Posterior cingulate gyrus (tissue), 11 donors: Measurements from ENCODE around the gene NSUN4.
A peak's percentile ranks its signal among the peaks of the same experiment; 100 is the strongest.
"Not testable (repeated sequence)": the region's sequence is repeated elsewhere in the genome, so short reads cannot be mapped to it uniquely, and the experiment has no call there.

Experiments used
- DNase-seq, 10 donors: peaks; one replicate each; pipeline versions ENCODE4 v3.0.0 to v3.0.0-alpha.2; 2020 to 2021; ENCODE audit warnings: mixed read lengths in 3 of 10
- intact Hi-C: fragments of 100-400 bp; cut with DNase I; formaldehyde crosslinking; loops from one replicate; pipeline ENCODE4 v1.15.1; 2023

The NSUN4 gene

GRCh38 chr1:46362158-46362557 lies 21.6 kb downstream of the NSUN4 start:
- intact Hi-C loops, result no loop called here

DNA sequence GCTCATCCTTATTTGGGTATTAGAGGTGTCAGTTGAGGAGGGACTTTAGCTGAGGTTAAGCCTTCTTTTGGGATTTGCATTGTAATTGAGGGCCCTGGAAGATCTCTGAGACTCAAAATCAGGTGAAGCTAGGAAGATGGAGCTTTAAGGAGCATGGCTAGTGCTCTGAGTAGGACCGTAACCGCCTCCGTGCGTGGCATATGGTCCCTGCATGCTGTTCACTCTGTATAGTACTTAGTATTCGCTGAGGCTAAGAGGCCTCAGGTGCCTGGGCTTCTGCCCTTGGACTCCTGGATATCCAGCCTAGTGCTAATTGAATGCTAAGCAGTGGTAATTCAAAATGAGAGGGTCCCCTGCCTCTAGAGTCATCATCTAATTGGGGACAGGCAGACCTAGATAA lies 22.5 kb downstream of the NSUN4 start:
- intact Hi-C loops, result no loop called here
- DNase-seq, result no peak

More at GRCh38 chr1:46362158-46362557, 21.6 kb downstream of the NSUN4 start:
- no peak for DNase-seq

DNA sequence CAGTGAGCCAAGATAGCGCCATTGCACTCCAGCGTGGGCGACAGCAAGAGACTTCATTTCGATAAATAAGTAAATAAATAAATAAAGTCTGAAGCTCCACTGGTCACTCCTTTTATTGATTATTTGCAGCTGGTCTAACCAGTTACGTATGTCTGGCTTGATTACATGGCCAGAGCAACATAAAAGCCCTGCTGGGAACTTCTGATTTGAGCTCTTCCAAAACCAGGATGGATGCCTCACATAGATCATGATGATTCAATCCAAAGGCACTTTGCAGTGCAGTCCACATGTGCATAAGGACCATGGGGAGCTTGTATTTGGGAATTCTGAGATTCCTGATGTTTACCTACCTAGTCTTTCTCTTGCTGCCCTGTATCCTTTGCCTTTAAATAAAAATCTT lies 24.0 kb downstream of the NSUN4 start:
- DNase-seq, result no peak
- intact Hi-C loops, result no loop called here

GRCh38 chr1:46365796-46366195 lies 25.2 kb downstream of the NSUN4 start:
- DNase-seq, intact Hi-C loops: not testable (repeated sequence)

GRCh38 chr1:46367072-46367471 lies 26.5 kb downstream of the NSUN4 start:
- intact Hi-C loops, result no loop called here

GRCh38 chr1:46367701-46368100 lies 27.1 kb downstream of the NSUN4 start:
- DNase-seq, intact Hi-C loops: not testable (repeated sequence)

More at GRCh38 chr1:46367072-46367471, 26.5 kb downstream of the NSUN4 start:
- DNase-seq, result no peak

DNA sequence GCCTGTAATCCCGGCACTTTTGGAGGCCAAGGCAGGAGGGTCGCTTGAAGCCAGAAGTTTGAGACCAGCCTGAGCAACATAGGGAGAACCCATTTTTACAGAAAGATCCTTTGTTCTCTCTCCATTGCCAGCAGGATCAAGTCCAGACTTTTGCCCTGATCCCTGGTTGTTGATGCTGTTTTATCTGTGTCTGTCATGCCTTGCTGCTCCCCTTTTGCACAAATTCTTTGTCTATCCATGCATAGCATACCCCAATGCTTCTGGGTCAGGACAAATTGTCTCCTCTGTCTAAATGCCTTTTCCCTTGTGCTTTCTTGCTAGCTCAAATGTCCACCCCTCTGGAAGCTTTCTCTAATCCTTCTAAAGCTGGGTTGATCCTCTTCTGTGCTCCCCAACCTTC lies 28.2 kb downstream of the NSUN4 start:
- intact Hi-C loops, result no loop called here
- no peak for DNase-seq

DNA sequence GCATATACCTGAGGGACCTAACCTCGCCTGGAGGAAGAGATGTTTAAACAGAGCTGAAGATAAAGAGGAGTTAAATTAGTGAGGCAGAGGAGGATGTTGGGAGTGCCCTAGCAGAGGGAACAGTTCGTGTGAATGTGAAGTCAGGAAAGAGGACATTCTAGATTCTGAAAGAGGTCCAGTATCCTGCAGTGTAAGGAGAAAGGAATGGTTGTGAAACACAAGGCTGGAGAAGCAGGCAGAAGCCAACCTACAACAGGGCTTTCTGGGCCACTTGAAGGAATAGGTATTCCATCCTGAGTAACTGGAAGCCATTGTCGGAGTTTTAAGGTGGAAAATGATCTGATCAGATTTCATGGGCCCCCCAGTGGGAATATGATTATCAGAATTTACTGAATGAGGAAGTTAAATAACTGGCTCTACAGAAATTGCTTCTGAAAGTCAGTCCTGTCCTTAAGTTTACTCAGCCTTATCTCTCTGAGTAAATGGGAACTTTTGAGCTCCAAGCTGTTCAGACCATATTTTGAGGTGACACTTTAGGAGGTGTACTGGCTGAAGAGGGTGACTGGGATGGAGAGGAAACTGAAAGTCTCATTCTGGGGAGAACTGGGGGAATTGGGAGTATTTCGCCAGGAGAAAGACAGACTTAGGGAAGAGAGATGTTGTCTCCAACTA lies 29.1 kb downstream of the NSUN4 start:
- DNase-seq, result no peak
- intact Hi-C loops, result no loop called here

GRCh38 chr1:46370214-46370633 lies 29.6 kb downstream of the NSUN4 start:
- intact Hi-C loops, result no loop called here
- DNase-seq, result no peak

- no peak for DNase-seq
- intact Hi-C loops, result no loop called here
These were observed 31.8 kb downstream of the NSUN4 start for GRCh38 chr1:46372431-46372830.

- intact Hi-C loops, result no loop called here
- no peak for DNase-seq
These were observed 39.4 kb downstream of the NSUN4 start for GRCh38 chr1:46379996-46380395.

GRCh38 chr1:46380508-46380907 lies 39.9 kb downstream of the NSUN4 start:
- no peak for DNase-seq
- intact Hi-C loops, result no loop called here

DNA sequence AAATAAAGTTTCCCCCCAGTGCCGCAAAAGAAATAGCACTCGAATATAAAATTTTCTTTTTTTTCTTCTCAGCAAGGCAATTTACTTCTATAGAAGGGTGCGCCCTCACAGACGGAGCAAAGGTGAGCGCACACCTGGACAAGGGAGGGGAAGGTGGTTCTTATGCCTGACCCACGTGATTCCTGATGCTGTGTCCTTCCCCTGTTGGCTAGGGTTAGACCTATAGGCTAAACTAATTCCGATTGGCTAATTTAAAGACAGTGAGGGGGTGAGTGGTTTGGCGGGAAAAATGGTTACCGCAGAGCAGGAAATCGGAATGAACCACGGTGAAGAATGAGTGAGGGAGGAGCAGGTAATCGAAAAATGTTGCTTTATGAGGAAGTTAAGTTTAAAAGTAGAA lies 52.9 kb downstream of the NSUN4 start:
- no peak for DNase-seq
- intact Hi-C loops, result loop anchor here (5.0 kb wide), 1 partner anchor 51 kb away; the partner anchor contains the start of gene NSUN4

DNA sequence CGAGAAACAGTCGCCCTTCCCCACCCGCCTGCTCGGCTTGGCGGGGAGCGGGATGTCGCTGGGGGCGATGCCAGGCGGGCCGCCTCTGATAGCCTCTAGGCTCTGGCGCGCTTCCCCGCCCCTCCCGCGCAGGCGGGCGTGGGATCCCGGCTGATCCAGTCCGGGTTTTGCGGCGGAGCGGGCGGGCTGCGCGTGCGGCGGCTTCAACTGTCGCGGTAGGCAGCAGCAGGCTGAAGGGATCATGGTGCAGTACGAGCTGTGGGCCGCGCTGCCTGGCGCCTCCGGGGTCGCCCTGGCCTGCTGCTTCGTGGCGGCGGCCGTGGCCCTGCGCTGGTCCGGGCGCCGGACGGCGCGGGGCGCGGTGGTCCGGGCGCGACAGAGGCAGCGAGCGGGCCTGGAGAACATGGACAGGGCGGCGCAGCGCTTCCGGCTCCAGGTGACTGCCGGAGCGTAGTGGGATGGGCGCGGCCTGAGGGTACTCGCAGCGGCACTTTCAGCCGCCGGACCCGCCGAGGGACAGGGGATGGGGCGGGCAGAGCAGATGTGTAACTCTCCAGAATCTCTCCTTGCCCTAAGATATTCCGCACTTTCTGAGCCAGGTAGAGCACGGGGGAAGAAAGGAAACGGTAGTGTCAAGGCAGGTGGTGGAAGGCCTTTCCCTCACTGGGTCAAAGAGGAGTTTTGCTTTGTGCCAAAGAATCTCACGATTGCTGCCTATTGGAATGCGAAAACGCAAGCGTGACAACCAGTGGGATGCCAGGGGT lies 53.7 kb downstream of the NSUN4 start, which contains the start of gene FAAH:
Gene FAAH (plus strand): TSS at position 210 of the 764 bp plus-strand sequence. CDS start 32 bp downstream, at position 242.
- intact Hi-C loops, result loop anchor here (1.0 to 5.0 kb wide), 2 partner anchors 8 to 52 kb away; partner anchors contain the start of gene NSUN4
- DNase-seq, result peak; percentile 79 to 98 (median 86)

DNA sequence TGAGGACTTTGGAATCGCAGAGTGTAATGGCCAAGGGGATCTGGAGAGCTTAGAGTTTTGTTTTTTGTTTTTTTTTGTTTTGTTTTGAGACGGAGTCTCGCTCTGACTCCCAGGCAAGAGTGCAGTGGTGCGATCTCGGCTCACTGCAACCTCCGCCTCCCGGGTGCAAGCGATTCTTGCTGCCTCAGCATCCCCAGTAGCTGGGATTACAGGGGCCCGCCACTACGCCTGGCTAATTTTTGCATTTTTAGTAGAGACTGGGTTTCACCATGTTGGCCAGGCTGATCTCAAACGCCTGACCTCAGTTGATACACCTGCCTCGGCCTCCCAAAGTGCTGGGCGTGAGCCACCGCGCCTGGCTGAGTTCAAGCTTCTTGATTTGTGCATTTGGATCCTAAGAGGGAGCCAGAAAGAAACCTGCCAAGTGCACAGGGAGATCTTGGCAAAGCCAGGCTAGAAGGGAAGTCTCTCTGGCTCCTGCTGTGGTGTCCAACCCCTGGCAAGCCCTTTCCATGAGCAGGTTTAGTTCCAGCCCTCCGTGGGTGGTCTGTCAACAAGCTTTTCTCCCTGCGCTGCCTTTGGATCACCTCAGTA lies 54.4 kb downstream of the NSUN4 start:
- DNase-seq, result no peak
- intact Hi-C loops, result loop anchor here (1.0 to 5.0 kb wide), 2 partner anchors 7 to 53 kb away; partner anchors contain the start of gene NSUN4

- peak in 8 of 10 donors; percentile 45 to 95 (median 74) for DNase-seq
- intact Hi-C loops, result no loop called here
These were observed 56.1 kb downstream of the NSUN4 start for GRCh38 chr1:46396441-46397398.

GRCh38 chr1:46399307-46399706 lies 58.7 kb downstream of the NSUN4 start:
- no peak for DNase-seq
- intact Hi-C loops, result no loop called here

DNA sequence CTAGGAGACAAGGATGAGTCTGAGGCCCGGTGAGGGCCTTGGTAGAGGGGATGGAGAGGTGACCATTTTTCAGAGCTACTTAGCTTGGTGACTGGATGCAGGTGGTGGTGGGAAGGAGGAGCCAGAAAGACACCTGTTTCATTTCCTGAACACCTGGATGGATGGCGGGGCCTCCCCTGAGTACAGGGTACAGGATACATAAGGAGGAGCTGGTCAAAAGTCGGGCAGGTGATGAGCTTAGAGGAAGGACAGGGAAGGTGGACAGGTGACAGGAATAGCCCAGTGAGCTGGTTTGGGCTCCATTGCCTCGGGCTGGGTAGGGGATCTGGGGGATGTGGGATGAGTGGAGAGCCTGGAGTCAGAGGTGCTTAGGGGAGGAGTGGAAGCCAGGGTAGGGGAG lies 59.8 kb downstream of the NSUN4 start:
- DNase-seq, result no peak
- intact Hi-C loops, result loop anchor here (10.0 kb wide), 1 partner anchor 324 kb away; no protein-coding TSS in a partner anchor

DNA sequence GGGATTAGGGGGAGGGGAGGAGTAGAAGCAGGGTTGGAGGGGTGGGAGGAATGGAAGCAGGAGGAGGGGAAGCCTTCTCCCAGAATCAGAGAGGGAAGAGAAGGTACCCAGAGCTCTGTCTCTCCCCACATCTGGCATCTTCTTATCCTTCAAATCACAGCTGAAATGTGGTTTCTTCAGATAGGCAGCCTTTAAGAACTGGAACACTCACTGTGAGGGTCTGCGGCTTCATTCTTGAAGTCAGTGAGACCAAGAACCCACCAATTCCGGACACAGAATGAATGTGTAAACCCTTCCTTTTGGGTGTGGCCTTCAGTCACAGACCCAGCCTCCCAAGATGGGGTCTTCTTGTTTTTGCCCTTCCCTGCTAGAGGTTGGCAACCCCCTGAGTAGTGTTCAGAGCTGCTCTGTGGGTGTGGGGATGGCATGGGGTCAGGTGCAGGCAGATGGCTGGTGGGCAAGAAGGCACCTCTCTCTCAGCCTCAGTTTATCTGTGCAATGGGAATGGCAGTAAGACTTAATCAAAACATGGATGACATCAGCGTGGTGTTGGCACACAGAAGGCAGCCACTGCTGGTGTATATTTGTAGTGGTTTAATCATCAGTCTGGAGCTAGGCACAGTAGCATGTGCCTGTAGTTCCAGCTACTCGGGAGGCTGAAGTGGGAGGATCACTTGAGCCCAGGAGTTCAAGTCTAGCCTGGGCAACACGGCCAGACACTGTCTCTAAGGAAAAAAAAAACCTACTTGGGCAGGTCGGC lies 60.7 kb downstream of the NSUN4 start:
- DNase-seq, result no peak
- intact Hi-C loops, result loop anchor here (10.0 kb wide), 1 partner anchor 323 kb away; no protein-coding TSS in a partner anchor
